Measurements from ENCODE around the gene MYB.
"Not testable (repeated sequence)": the region's sequence is repeated elsewhere in the genome, so short reads cannot be mapped to it uniquely, and the experiment has no call there.

MYB gene

DNA sequence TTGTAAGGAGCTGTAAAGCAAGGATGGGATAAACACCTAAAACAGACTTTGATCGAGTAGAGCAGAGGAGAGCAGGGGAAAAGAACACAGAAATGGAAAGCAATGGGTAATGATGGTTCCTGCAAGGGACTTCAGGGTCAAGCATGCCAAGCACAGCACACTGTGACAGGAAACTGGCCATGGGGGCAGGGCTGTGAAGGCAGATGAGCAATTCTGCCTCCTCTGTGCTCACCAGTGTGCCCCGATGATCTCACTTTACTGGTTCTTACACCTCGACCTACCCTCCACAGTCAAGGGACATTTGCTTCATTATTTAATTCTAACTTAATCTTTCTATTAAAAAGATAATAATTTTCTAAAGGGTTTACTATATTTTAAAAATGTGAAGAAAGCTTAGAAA lies 21.6 kb upstream of the MYB start:
- TF ChIP-seq, protein P1, sequence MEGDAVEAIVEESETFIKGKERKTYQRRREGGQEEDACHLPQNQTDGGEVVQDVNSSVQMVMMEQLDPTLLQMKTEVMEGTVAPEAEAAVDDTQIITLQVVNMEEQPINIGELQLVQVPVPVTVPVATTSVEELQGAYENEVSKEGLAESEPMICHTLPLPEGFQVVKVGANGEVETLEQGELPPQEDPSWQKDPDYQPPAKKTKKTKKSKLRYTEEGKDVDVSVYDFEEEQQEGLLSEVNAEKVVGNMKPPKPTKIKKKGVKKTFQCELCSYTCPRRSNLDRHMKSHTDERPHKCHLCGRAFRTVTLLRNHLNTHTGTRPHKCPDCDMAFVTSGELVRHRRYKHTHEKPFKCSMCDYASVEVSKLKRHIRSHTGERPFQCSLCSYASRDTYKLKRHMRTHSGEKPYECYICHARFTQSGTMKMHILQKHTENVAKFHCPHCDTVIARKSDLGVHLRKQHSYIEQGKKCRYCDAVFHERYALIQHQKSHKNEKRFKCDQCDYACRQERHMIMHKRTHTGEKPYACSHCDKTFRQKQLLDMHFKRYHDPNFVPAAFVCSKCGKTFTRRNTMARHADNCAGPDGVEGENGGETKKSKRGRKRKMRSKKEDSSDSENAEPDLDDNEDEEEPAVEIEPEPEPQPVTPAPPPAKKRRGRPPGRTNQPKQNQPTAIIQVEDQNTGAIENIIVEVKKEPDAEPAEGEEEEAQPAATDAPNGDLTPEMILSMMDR (IDR thresholded peaks at IDR 0.05; ENCODE audit: low read depth, low read length) = no peak

GRCh38 chr6:135161411-135162395 lies 19.4 kb upstream of the MYB start:
- TF ChIP-seq, protein P1 (IDR thresholded peaks at IDR 0.05; ENCODE audit: low read depth, low read length) = no peak
- no peak for DNase-seq (ENCODE audit: extremely low read depth, low read depth)

More for the DNA sequence above, 21.6 kb upstream of the MYB start:
- no peak for DNase-seq (ENCODE audit: extremely low read depth, low read depth)

GRCh38 chr6:135162678-135163439 lies 18.2 kb upstream of the MYB start:
- no peak for DNase-seq (ENCODE audit: extremely low read depth, low read depth)
- TF ChIP-seq, protein P1 (IDR thresholded peaks at IDR 0.05; ENCODE audit: low read depth, low read length) = peak; percentile 55

DNA sequence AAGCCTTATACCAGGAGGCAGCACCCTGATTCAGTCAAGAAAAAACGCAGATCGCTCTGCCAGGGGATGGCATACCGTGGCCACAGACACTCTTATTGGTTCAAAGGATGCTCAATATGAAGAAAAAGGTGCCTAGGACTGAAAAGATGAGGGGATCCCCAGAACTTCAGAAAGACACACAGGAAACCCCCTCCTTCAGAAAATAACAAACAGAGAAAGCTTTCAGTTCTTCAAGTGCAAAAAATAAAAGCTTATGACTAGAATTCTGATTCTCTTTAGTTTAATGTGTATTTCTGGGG lies 17.7 kb upstream of the MYB start:
- TF ChIP-seq, protein P1 (IDR thresholded peaks at IDR 0.05; ENCODE audit: low read depth, low read length) = no peak
- no peak for DNase-seq (ENCODE audit: extremely low read depth, low read depth)

GRCh38 chr6:135164387-135164786 lies 16.7 kb upstream of the MYB start:
- not testable (repeated sequence) for DNase-seq (ENCODE audit: extremely low read depth, low read depth)

DNA sequence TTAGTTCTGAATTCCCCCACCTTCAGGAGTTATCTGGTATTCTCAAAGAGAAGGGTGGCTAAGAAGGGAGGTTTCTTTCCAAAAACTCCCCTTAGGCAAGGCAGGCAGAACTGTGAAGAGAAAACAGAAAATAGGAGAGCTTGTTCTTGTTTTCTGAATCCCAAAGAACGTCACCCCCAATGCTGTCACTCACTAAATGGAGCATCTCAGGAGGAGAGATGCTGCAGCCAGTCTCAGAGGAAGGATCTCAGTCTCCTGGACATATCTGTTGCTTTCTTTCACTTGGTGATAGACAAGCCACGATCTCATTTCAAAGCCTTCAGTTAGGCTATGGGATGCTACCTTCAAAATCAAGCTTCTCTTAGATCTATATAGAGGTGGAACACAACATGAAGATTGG lies 16.1 kb upstream of the MYB start:
- TF ChIP-seq, protein P1 (IDR thresholded peaks at IDR 0.05; ENCODE audit: low read depth, low read length) = no peak
- DNase-seq (ENCODE audit: extremely low read depth, low read depth) = no peak

GRCh38 chr6:135166515-135166914 lies 14.6 kb upstream of the MYB start:
- DNase-seq (ENCODE audit: extremely low read depth, low read depth) = no peak
- TF ChIP-seq, protein P1 (IDR thresholded peaks at IDR 0.05; ENCODE audit: low read depth, low read length) = no peak
